CD8-positive, alpha-beta memory T cell (primary cell): Measurements from ENCODE around the gene KCNJ6. TPM values are rescaled to one million over a fixed set of nuclear protein-coding genes. Genes with fewer than 3 reads are reported as not detected.

Experiments
- CTCF ChIA-PET: fragments of 350-600 bp; sonication (Branson Sonifier 250); formaldehyde crosslinking; loops from one replicate; lab custom pipeline; 2021; ENCODE audit warnings: antibody characterized with exemption; lab: Charles Lee
- POLR2A ChIA-PET: fragments of 350-600 bp; sonication (Branson Sonifier 250); formaldehyde crosslinking; loops from one replicate; lab custom pipeline; 2021; ENCODE audit warnings: antibody characterized with exemption; lab: Charles Lee
- DNase-seq, 5 donors: peaks; one replicate each; pipeline versions ENCODE4 v3.0.0 to v3.0.0-alpha.2; 2020 to 2022; ENCODE audit warnings: mixed read lengths in 1 of 5
- H3K27ac ChIP-seq: one replicate; pipeline ENCODE4 v1.7.0; 2013; ENCODE audit warnings: low read depth, mild to moderate bottlenecking, low read length, moderate library complexity
- H3K27me3 ChIP-seq: 2 replicates; pipeline ENCODE4 v1.7.0; 2013; ENCODE audit warnings: low read length, mild to moderate bottlenecking; ENCODE audit not compliant: insufficient read depth, poor library complexity, severe bottlenecking
- H3K36me3 ChIP-seq: 2 replicates; pipeline ENCODE4 v1.7.0; 2013; ENCODE audit warnings: mild to moderate bottlenecking, low read length, moderate library complexity; ENCODE audit not compliant: insufficient read depth
- H3K4me1 ChIP-seq: 2 replicates; pipeline ENCODE4 v1.7.0; 2013; ENCODE audit warnings: mild to moderate bottlenecking, low read length, moderate library complexity; ENCODE audit not compliant: insufficient read depth
- H3K4me3 ChIP-seq: 2 replicates; pipeline ENCODE4 v1.7.0; 2013; ENCODE audit warnings: mild to moderate bottlenecking, low read length
- H3K9me3 ChIP-seq: 2 replicates; pipeline ENCODE4 v1.7.0; 2013; ENCODE audit warnings: mild to moderate bottlenecking, low read length
- H3K27ac Mint-ChIP-seq, 8 donors: one replicate each; pipeline ENCODE4 v1.8.0; 2020 to 2021; ENCODE audit warnings: mixed read lengths in 8 of 8, mild to moderate bottlenecking in 6 of 8, inconsistent platforms in 3 of 8, moderate library complexity in 3 of 8
- H3K27me3 Mint-ChIP-seq, 2 donors: one replicate each; pipeline ENCODE4 v1.8.0; 2020 to 2021; ENCODE audit warnings: mixed read lengths in 2 of 2, mild to moderate bottlenecking in 1 of 2, moderate library complexity in 1 of 2
- H3K36me3 Mint-ChIP-seq, 3 donors: one replicate each; pipeline ENCODE4 v1.8.0; 2020 to 2021; ENCODE audit warnings: mixed read lengths in 3 of 3, inconsistent platforms in 1 of 3, mild to moderate bottlenecking in 1 of 3
- H3K4me1 Mint-ChIP-seq, 3 donors: one replicate each; pipeline ENCODE4 v1.8.0; 2020 to 2021; ENCODE audit warnings: mixed read lengths in 3 of 3, inconsistent platforms in 1 of 3, mild to moderate bottlenecking in 1 of 3
- H3K4me3 Mint-ChIP-seq, 7 donors: one replicate each; pipeline ENCODE4 v1.8.0; 2020 to 2021; ENCODE audit warnings: mixed read lengths in 7 of 7, mild to moderate bottlenecking in 6 of 7, moderate library complexity in 4 of 7, inconsistent platforms in 2 of 7
- H3K9me3 Mint-ChIP-seq, 5 donors: one replicate each; pipeline ENCODE4 v1.8.0; 2020 to 2022; ENCODE audit warnings: mixed read lengths in 5 of 5, mild to moderate bottlenecking in 3 of 5, moderate library complexity in 2 of 5, inconsistent platforms in 1 of 5
- polyA plus RNA-seq: library from polyadenylated mRNA; unstranded; fragments of 300-500 nt; fragmentation: Illumina TruSeq; gene quantifications from one replicate; pipeline ENCODE4 v1.2.3, GENCODE V29; 2021
- total RNA-seq, 2 experiments: library from RNA; stranded (reverse); gene quantifications; one replicate each; pipeline ENCODE4 v1.2.3, GENCODE V29; 2021

KCNJ6 gene
- total and polyA plus RNA-seq, 3 experiments from 2014 or later, result not detected

GRCh38 chr21:37627561-37627960, 288.7 kb downstream of the KCNJ6 start:
- Histone ChIP-seq H3K9me3 (no peaks in the 10 kb centered on the region), H3K27ac (no peak overlapping the region), H3K4me3 (no peak overlapping the region), H3K27me3 (no peaks in the 10 kb centered on the region), H3K36me3 (no peaks in the 10 kb centered on the region), H3K4me1 (no peaks in the 10 kb centered on the region)
- Mint-ChIP-seq H3K27me3 (peaks cover 26 to 46% of the 10 kb centered on the region in 2 donors), H3K27ac (peak overlapping the region in 1 of 8 donors; percentile 35), H3K4me1 (no peaks in the 10 kb centered on the region), H3K9me3 (peaks cover 0 to 3% (median 0%) of the 10 kb centered on the region in 5 donors), H3K4me3 (no peak overlapping the region), H3K36me3 (no peaks in the 10 kb centered on the region)
- no peak for DNase-seq
- ChIA-PET CTCF (no interaction called here), POLR2A (no interaction called here)

GRCh38 chr21:37627074-37627473, 289.2 kb downstream of the KCNJ6 start:
- H3K27me3 ChIP-seq, result no peaks in the 10 kb centered on the region
- Mint-ChIP-seq H3K4me1 (no peaks in the 10 kb centered on the region), H3K36me3 (no peaks in the 10 kb centered on the region), H3K27me3 (peaks cover 26 to 50% of the 10 kb centered on the region in 2 donors), H3K4me3 (no peak overlapping the region), H3K9me3 (peaks cover 0 to 2% (median 0%) of the 10 kb centered on the region in 5 donors), H3K27ac (peak overlapping the region in 1 of 8 donors; percentile 35)
- no peak overlapping the region for H3K27ac ChIP-seq
- H3K9me3 ChIP-seq, result no peaks in the 10 kb centered on the region
- ChIA-PET POLR2A (no interaction called here), CTCF (no interaction called here)
- H3K36me3 ChIP-seq, result no peaks in the 10 kb centered on the region
- DNase-seq, result no peak
- no peak overlapping the region for H3K4me3 ChIP-seq
- no peaks in the 10 kb centered on the region for H3K4me1 ChIP-seq

GRCh38 chr21:37626320-37626719, 289.9 kb downstream of the KCNJ6 start:
- Mint-ChIP-seq H3K9me3 (no peaks in the 10 kb centered on the region), H3K36me3 (no peaks in the 10 kb centered on the region), H3K4me3 (no peak overlapping the region), H3K27me3 (peaks cover 25 to 50% of the 10 kb centered on the region in 2 donors), H3K27ac (no peak overlapping the region), H3K4me1 (no peaks in the 10 kb centered on the region)
- Histone ChIP-seq H3K27ac (no peak overlapping the region), H3K4me1 (no peaks in the 10 kb centered on the region), H3K36me3 (no peaks in the 10 kb centered on the region), H3K27me3 (no peaks in the 10 kb centered on the region), H3K4me3 (no peak overlapping the region), H3K9me3 (no peaks in the 10 kb centered on the region)
- no peak for DNase-seq
- ChIA-PET CTCF (interaction anchor here (1.6 kb wide), 1 partner anchor 22 kb away, joined by 3 read pairs; no protein-coding TSS in a partner anchor), POLR2A (no interaction called here)

- no peak overlapping the region for H3K4me3 ChIP-seq
- Mint-ChIP-seq H3K36me3 (no peaks in the 10 kb centered on the region), H3K9me3 (no peaks in the 10 kb centered on the region), H3K27me3 (peaks cover 18 to 46% of the 10 kb centered on the region in 2 donors), H3K27ac (no peak overlapping the region), H3K4me3 (no peak overlapping the region), H3K4me1 (no peaks in the 10 kb centered on the region)
- no peaks in the 10 kb centered on the region for H3K27me3 ChIP-seq
- no peak for DNase-seq
- POLR2A ChIA-PET, result no interaction called here
- H3K9me3 ChIP-seq, result no peaks in the 10 kb centered on the region
- no peaks in the 10 kb centered on the region for H3K36me3 ChIP-seq
- no peaks in the 10 kb centered on the region for H3K4me1 ChIP-seq
- CTCF ChIA-PET, result no interaction called here
- no peak overlapping the region for H3K27ac ChIP-seq
These were observed 292.6 kb downstream of the KCNJ6 start for GRCh38 chr21:37623689-37624088.

GRCh38 chr21:37623183-37623582, 293.1 kb downstream of the KCNJ6 start:
- Histone ChIP-seq H3K9me3 (no peaks in the 10 kb centered on the region), H3K27me3 (no peaks in the 10 kb centered on the region), H3K4me1 (no peaks in the 10 kb centered on the region), H3K27ac (no peak overlapping the region), H3K36me3 (no peaks in the 10 kb centered on the region), H3K4me3 (no peak overlapping the region)
- no peak overlapping the region for H3K4me3 Mint-ChIP-seq
- ChIA-PET POLR2A (no interaction called here), CTCF (no interaction called here)
- H3K4me1 Mint-ChIP-seq, result no peaks in the 10 kb centered on the region
- H3K36me3 Mint-ChIP-seq, result no peaks in the 10 kb centered on the region
- H3K27me3 Mint-ChIP-seq, result peaks cover 14 to 46% of the 10 kb centered on the region in 2 donors
- no peaks in the 10 kb centered on the region for H3K9me3 Mint-ChIP-seq
- H3K27ac Mint-ChIP-seq, result no peak overlapping the region
- DNase-seq, result no peak

GRCh38 chr21:37622755-37623154, 293.5 kb downstream of the KCNJ6 start:
- POLR2A ChIA-PET, result no interaction called here
- Mint-ChIP-seq H3K9me3 (no peaks in the 10 kb centered on the region), H3K4me3 (no peak overlapping the region), H3K36me3 (no peaks in the 10 kb centered on the region), H3K27ac (no peak overlapping the region), H3K4me1 (no peaks in the 10 kb centered on the region), H3K27me3 (peaks cover 14 to 50% of the 10 kb centered on the region in 2 donors)
- Histone ChIP-seq H3K9me3 (no peaks in the 10 kb centered on the region), H3K4me1 (no peaks in the 10 kb centered on the region), H3K27ac (no peak overlapping the region), H3K36me3 (no peaks in the 10 kb centered on the region), H3K4me3 (no peak overlapping the region), H3K27me3 (no peaks in the 10 kb centered on the region)
- no peak for DNase-seq
- CTCF ChIA-PET, result no interaction called here

- no peaks in the 10 kb centered on the region for H3K36me3 ChIP-seq
- Mint-ChIP-seq H3K9me3 (no peaks in the 10 kb centered on the region), H3K27ac (no peak overlapping the region), H3K27me3 (peaks cover 11 to 44% of the 10 kb centered on the region in 2 donors), H3K36me3 (no peaks in the 10 kb centered on the region), H3K4me1 (no peaks in the 10 kb centered on the region), H3K4me3 (no peak overlapping the region)
- POLR2A ChIA-PET, result no interaction called here
- no peak for DNase-seq
- H3K9me3 ChIP-seq, result no peaks in the 10 kb centered on the region
- no peak overlapping the region for H3K4me3 ChIP-seq
- no peaks in the 10 kb centered on the region for H3K27me3 ChIP-seq
- no peaks in the 10 kb centered on the region for H3K4me1 ChIP-seq
- CTCF ChIA-PET, result no interaction called here
- no peak overlapping the region for H3K27ac ChIP-seq
These were observed 295.9 kb downstream of the KCNJ6 start for GRCh38 chr21:37620401-37620800.

GRCh38 chr21:37619464-37619974, 296.7 kb downstream of the KCNJ6 start:
- no peak overlapping the region for H3K4me3 ChIP-seq
- ChIA-PET CTCF (no interaction called here), POLR2A (no interaction called here)
- H3K27me3 ChIP-seq, result no peaks in the 10 kb centered on the region
- no peak overlapping the region for H3K27ac Mint-ChIP-seq
- DNase-seq, result no peak
- H3K9me3 ChIP-seq, result no peaks in the 10 kb centered on the region
- no peaks in the 10 kb centered on the region for H3K36me3 ChIP-seq
- H3K9me3 Mint-ChIP-seq, result no peaks in the 10 kb centered on the region
- peaks cover 10 to 41% of the 10 kb centered on the region in 2 donors for H3K27me3 Mint-ChIP-seq
- no peak overlapping the region for H3K27ac ChIP-seq
- H3K4me3 Mint-ChIP-seq, result no peak overlapping the region
- H3K4me1 Mint-ChIP-seq, result no peaks in the 10 kb centered on the region
- no peaks in the 10 kb centered on the region for H3K4me1 ChIP-seq
- H3K36me3 Mint-ChIP-seq, result no peaks in the 10 kb centered on the region
